Omental fat pad (tissue), 4 donors: ENCODE results near the gene ACTR1A. TPM values are rescaled to one million over a fixed set of nuclear protein-coding genes. Genes with fewer than 3 reads are reported as not detected.
"Not testable (repeated sequence)": the region's sequence is repeated elsewhere in the genome, so short reads cannot be mapped to it uniquely, and the experiment has no call there.

Experiments used
- ATAC-seq: fragments of 150-250 bp; one replicate; pipeline ENCODE4 v1.9.1; 2016; ENCODE audit warnings: mild to moderate bottlenecking, moderate library complexity; ENCODE audit not compliant: low FRiP score
- DNase-seq: peaks from one replicate; pipeline ENCODE4 v3.0.0-alpha.2; 2019; ENCODE audit warnings: low spot score
- CTCF ChIP-seq, 3 donors: fragments of 450-650 bp; IDR thresholded peaks; one replicate each; pipeline ENCODE4 v1.5.1; 2016 to 2017; ENCODE audit warnings: antibody characterized with exemption in 3 of 3, mild to moderate bottlenecking in 3 of 3, moderate library complexity in 2 of 3
- total RNA-seq, 4 donors: library from RNA; depleted of rRNA; stranded (reverse); fragments of >200 nt; gene quantifications; one replicate each; pipeline ENCODE4 v1.1.0, GENCODE V29; 2016

Gene ACTR1A
- total RNA-seq, 4 donors from 2014 or later, result 81.8 to 117 (median 113) TPM

GRCh38 chr10:102462512-102463054, 39.9 kb downstream of the ACTR1A start:
- no peak for DNase-seq
- no peak for ATAC-seq
- TF ChIP-seq CTCF (IDR thresholded peaks at IDR 0.05), result no peak

GRCh38 chr10:102461187-102462054, 41.1 kb downstream of the ACTR1A start:
- ATAC-seq (peak; percentile 92), DNase-seq (peak; percentile 70)
- no peak for TF ChIP-seq CTCF (IDR thresholded peaks at IDR 0.05)

- ATAC-seq, result peak; percentile 2
- DNase-seq, result no peak
- no peak for TF ChIP-seq CTCF (IDR thresholded peaks at IDR 0.05)
Observed at GRCh38 chr10:102460836-102461186, 41.7 kb downstream of the ACTR1A start.

- TF ChIP-seq CTCF (IDR thresholded peaks at IDR 0.05), result no peak
- DNase-seq (no peak), ATAC-seq (no peak)
Observed at GRCh38 chr10:102458656-102459055, 43.9 kb downstream of the ACTR1A start.

GRCh38 chr10:102457591-102458150, 44.8 kb downstream of the ACTR1A start:
- no peak for DNase-seq
- no peak for TF ChIP-seq CTCF (IDR thresholded peaks at IDR 0.05)
- ATAC-seq, result no peak

GRCh38 chr10:102455893-102456471, 46.5 kb downstream of the ACTR1A start:
- ATAC-seq (peak; percentile 43), DNase-seq (no peak)

GRCh38 chr10:102454662-102455487, 47.6 kb downstream of the ACTR1A start:
- ATAC-seq, DNase-seq: not testable (repeated sequence)

More at GRCh38 chr10:102455893-102456471, 46.5 kb downstream of the ACTR1A start:
- TF ChIP-seq CTCF (IDR thresholded peaks at IDR 0.05), result no peak
